Activated CD4-positive, alpha-beta T cell treated with anti-CD3 and anti-CD28 coated beads for 48 hours (primary cell): ENCODE data around the gene RTP3.
"Not testable (repeated sequence)": the region's sequence is repeated elsewhere in the genome, so short reads cannot be mapped to it uniquely, and the experiment has no call there.

Experiments used
- DNase-seq: peaks from one replicate; pipeline ENCODE4 v3.0.0-alpha.2; 2020

The RTP3 gene

DNA sequence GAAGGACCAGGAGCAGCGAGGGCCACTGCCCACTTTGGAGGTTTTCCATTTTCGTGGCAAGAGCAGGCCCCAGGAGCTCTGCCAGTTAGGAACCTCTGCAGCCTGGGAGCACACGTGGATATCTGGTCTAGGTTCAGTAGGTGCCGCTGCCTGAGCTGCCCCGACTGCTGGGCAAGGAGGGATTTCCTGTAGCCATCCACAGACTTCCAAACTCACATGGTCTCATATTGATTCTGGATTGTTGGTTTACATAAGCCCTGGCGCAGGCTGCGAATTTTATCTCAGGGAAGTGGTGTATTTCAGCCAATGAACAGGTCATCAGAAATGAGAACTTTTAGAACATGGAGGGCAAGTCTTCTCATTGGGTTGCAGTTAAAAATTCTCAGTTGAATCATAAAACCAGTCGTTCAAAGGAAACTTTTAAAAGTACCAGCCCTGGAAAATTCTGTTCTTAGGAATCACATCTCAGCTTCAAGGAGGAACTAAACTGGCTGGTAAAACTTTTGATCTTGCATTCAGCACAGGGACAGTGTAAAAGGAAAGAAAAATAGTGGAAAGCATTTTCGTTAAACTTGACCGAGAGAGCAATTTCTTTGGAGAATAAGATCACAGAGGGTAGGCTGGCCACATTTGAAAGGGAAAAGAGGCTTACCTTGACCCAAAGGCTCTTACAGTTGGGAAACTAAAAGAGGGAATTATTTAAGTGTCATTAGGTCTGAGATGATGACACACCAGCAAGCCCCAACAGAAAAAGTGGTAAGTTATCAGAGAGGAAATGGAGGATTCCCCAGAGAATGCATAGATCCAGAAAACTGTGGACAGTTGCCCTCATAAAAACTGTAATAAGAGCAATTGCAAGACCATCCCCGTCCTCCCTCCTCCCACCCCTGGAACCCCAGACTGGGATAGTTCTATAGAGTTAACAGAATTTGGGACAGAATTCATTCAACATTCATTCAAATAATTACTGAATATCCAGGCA lies 6.4 kb upstream of the RTP3 start:
- DNase-seq, result no peak

DNA sequence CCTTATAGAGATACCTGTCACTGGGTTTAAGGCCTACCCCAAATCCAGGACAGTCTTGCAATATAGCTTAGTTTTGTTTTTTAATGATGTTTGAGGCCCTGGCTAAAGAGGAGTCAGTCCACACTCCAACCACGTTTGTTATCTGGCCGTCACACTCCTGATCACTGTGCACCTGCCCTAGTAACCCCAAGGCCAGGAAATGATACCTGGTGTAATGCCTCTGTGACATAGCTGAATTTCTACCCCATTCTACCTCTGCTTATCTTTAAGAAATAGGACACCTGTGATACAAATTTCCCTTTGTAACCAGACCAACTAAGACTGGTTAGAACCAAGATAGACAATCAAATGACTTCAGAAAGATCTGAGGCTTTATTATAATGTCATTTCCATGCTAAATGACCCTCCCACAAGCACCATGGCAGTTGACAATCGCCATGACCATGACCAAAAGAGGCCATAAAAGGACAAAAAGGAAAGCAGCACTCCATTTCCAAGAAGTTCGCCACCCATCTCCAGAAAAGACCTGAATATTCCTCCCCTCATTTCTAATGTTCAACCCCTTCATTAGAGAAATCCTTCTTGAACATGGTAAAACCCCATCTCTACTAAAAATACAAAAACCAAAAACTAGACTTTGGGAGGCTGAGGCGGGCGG lies 4.8 kb upstream of the RTP3 start:
- DNase-seq, result no peak

DNA sequence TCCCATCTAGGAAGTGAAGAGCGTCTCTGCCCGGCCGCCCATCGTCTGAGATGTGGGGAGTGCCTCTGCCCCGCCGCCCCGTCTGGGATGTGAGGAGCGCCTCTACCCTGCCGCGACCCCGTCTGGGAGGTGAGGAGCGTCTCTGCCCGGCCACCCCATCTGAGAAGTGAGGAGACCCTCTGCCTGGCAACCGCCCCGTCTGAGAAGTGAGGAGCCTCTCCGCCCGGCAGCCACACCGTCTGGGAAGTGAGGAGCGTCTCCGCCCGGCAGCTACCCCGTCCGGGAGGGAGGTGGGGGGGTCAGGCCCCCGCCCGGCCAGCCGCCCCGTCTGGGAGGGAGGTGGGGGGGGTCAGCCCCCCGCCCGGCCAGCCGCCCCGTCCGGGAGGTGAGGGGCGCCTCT lies 3.3 kb upstream of the RTP3 start:
- not testable (repeated sequence) for DNase-seq

DNA sequence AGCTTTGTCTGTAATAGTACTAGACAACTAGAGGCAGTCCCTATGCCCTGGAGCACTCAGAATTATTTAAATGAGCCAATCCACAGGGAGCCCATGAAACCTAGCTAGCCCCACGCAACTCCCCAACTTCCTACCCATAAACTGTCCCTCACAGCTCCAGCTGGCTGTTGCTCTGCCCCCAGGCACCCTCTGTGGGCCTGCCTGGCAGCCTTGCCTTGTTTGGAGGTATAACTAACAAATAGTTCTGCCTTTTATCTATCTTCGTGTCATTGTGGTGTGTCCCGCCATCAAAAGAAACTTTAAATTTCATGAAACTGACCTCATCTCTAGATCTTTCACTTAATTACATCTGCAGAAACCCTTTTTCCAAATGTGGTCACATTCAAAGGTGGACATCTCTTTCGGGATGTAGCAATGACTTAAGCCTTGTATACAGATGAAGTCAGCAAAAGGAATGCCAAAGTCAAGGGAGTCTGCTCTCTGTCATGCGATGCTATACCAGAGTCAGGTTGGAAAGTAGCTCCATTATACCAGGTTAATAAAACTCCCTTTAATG lies 1.8 kb upstream of the RTP3 start:
- DNase-seq, result no peak

DNA sequence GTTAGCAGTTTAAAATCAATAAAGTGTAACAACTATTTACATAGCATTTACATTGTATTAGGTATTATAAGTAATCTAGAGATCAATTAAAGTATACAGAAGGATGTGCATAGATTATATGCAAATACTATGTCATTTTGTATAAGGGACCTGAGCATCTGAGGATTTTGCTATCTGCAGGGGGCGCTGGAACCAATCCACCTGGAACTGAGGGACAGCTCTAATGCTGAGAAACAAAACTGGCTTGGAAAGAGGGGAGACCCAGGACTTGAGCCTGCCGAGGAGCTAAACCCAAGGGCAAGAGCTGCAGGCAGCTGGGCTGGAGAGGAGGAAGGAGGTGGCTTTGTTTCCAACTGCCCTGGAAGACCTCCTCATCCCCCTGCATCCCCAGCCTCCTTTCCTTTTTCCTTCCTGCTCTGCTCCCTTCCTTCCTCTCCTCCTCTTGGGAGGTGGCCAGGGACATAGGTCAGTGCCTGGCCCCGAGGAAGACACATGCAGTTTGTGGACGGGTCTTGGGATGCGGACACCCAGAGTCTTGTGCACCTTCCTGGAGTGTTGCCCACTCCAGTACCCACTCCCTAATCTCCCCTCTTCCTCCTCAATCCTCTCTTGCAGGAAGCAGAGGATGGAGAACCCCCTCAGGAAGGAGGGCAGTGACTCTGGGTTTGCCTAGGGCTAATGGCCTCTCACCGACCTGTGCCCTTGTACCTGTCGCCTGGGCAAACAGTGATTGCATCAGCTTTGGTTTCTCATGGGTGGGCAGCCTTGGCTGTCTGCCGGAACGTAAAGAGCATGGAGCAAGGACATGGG lies 825 bp upstream of the RTP3 start:
- DNase-seq, result peak; percentile 54

DNA sequence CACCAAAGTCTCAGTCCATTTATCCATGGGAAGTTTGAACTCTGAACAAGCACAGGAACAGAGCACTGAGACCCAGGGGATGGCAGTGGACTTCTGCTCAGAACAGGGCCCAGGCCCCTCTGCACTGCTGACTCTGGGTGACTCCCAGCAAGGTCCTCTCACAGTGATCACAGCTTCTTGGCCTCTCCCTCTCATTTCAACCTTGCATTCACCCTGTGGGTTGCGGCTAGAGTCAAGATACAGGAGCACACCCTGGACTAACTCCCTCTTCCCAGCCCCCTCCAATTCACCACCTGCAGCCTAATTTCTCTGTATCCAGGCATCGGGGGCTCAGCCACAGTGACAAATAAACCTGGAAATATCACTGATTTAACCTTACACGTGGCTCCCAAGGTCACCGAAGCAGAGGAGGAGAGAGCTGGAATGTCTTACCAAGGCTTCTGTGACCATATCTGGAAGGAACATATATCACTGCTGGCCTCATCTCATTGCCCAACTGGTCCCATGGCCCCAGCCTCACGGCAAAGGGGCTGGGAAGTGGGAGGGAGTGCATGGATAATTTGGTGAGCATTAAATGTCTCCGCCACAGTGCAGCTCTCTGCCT lies 1.2 kb downstream of the RTP3 start:
- DNase-seq, result no peak

DNA sequence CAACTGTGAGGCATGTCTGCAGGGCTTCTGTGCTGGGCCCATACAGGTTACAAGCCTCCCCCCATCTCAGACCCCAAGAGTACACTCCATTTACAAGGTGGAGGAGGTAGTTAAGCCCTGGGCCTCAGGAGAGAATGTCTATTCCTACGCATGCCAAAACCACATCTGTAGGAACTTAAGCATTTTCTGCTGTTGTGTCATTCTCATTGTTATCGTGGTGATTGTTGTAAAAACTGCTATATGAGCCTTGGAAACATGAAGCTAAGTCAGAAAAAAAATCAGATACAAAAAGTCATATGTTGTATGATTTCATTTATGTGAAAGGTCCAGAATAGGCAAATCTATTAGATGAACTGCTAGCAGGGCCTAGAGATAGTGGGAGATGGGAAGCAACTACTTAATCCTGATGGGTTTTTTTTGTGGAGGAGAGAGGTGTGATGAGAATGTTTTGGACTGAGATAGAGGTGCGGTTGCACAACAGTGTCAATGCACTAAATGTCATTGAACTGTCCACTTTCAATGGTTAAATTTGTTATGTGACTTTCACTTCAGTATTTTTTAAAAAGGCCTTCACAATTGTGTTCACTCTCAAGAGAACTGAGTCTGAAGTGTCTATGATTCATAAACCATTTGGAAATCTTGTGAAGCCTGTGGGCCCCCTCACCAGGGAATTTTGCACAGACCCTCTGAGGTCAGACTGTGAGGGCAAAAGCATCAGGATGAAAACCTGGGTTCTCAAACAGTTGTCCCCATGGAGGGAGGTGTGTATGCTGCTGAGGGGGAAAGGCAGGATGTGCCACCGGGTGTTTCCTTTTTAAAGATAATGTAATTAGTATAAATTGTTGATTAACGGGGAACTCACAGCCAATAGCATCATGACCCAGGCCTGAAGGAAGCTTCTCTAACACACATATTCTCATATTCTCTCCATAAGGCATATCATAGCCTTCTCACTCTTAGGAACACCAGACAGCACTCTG lies 3.2 kb downstream of the RTP3 start:
- no peak for DNase-seq

DNA sequence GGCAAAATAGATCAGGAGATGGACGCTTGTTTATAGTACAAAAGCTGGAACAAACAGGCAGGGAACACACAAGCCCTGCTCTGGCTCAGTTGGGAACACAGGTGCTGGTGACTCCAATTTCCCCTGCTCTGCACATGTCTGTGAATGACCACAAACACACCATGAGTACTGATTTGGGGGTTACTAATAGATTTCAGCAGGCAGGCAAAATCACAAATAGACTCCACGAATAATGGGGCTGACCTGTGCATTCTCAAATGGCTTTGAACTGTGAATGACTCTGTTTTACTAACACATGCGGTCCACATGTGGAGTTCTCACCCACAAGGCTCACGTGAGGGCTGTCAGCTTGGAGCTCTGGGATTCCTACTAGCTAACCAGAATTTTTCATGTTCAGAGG lies 3.9 kb downstream of the RTP3 start:
- no peak for DNase-seq

DNA sequence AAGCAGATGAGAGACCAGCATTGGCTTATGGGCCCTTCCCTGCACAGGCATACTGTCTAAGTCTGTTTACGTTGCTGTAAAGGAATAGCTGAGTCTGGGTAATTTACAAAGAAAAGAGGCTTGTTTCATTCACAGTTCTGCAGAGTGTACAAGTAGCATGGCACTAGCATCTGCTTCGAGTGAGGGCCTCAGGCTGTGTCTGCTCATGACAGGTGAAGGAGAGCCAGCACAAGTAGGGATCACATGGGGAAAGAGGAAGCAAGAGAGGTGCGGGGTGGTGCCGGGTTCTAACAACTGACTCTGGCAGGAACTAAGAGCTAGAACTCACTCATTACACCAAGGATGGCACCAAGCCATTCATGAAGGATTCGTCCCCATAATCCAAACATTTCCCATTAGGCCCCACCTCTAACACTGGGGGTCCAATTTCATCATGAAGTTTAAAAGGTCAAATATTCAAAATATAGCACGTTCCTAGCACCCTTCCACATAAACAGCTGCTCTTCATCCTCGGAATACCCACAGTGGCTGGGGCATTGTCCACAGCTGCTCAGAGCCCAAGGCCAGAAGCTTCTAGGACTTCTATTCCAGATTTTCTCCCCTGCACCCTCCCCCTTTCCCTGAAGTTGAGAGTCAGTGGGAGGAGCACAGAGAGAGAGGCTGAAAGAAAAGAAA lies 5.6 kb downstream of the RTP3 start:
- no peak for DNase-seq

DNA sequence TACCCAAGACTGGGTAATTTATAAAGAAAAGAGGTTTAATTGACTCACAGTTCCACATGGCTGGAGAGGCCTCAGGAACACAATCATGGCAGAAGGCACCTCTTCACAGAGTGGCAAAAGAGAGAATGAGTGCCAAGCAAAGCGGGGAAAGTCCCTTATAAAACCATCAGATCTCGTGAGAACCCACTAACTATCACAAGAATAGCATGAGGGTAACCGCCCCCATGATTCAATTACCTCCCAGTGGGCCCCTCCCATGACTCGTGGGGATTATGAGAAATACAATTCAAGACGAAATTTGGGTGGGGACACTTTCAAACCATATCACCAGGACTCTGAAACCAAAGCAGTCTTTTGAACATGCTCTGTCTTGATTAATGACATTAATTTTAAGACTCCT lies 7.0 kb downstream of the RTP3 start:
- DNase-seq, result peak; percentile 49

DNA sequence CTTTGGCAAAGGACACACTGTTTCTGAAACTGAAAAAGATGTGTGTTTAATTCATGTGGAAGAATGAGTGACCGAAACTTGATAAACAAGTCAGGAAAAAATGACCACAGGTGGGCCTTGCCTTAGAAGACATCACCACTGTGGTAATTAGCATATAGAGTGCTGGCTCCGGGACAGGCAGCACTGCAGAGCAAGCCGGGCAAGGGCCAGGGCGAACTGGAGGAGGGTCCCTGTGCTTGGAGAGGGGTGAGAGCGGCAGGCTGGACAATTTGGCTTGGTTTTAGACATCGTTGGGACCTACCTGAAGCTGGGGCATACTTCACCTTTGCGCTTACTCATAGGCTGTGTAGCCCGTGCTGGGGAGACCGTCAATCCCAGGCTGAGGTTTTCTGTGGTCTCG lies 8.2 kb downstream of the RTP3 start:
- no peak for DNase-seq

DNA sequence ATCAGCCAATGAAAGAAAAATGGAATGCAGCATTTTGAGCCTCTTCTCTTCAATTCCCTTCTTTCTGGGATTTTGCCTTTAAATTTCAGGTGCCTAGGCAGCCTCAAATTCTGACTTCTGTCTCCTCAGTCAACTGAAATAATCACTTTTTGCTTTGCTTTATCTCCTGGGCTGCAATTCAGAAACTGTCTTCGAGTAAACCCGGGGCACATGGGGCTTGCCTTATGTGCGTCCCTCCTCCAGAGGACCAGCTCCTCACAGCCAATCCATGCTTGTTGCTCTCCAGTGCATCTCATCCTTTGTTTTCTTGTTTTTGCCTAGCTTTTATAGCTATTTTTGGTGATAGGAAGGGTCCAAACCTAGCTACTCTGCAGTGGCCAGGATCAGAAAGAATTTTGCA lies 8.8 kb downstream of the RTP3 start:
- no peak for DNase-seq

DNA sequence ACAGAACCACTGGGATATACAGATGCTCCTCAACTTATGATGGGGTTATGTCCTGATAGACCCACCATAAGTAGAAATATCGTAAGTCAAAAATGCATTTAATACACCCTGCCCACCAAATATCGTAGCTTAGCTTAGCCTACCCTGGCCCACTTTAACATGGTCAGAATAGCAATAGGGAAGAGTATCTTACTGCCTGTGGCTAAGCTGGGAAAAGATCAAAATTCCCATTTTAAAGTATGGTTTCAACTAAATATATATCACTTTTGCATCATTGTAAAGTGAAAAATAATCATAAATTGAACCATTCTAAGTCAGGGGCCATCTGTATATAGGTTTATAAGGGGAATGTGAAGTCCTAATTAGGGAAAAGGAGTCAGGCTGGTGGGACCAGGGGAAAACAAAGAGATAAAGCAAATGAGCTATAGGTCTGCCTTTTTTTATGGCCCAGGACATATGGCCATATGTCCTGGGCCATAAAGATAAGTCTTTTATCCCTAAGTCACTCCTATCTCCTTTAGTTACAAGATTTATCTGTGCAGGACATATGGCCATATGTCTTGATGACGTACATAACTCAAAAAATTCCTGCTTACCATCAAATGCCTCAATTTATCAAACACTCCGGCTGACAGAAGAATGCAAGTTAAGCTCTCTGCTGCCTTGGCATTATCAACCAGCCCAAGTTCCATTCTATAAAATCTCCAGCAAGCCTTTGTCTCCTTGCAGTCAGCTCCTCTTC lies 11.2 kb downstream of the RTP3 start:
- DNase-seq, result no peak

DNA sequence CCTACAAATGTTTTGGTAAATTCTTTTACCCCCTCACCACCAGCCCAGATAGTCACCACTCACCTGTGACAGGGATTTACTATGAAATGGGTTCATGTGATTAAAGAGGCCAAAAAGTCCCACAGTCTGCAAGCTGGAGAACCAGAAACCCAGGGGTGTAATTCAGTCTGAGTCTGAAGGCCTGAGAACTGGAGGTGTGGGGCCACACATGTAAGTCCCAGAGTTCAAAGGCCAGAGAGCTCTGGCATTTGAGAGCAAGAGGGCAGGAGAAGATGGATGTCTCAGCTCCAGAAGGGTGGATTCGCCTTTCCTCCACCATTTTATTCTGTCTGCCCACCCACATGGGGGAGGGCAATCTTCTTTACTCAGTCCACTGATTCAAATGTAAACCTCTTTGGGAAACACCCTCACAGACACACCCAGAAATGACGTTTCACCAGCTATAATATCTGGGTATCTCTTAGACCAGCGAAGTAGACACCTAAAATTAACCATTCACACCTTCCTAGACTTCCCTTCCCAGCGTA lies 11.9 kb downstream of the RTP3 start:
- no peak for DNase-seq

DNA sequence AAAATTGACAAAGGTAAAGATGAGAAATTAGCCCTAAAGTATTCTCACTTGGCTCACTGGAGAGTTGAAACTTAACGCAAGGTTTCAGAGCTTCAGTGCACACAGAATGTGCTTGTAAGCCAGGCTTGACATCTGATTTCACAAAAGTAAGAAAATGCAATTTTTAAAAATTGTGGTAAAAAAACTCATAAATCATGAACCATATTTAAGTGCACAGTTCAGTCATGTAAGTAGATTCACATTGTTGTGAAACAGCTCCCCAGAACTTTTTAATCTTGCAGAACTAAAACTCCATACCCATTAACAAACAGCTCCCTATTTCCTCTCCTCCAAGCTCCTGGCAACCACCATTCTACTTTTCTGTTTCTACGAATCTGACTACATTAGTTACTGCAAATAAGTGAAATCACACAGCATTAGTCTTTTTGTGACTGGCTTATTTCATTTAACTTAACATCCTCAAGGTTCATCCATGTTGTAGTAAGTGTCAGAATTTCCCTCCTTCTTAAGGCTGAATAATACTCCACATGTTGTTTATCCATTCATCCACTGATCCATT lies 14.5 kb downstream of the RTP3 start:
- DNase-seq, result no peak

DNA sequence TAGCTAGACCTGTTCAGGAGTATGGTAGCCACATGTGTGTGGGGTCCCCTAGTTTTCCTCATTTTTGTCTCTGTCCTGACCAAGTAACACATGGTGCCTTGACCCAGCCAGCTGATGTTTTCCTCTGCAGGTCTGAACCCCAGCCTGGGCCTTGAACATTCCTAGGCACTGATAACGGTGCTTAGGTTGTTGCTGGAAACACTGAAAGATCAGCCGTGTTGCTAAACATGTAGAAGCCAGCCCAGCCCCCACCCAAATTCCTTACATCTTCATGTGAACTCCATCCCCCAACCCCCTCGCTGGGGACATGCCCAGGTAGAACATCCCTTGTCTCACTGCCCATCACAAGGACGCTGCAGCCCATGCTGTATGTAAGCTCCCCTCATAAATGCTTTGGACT lies 18.7 kb downstream of the RTP3 start:
- DNase-seq, result no peak

DNA sequence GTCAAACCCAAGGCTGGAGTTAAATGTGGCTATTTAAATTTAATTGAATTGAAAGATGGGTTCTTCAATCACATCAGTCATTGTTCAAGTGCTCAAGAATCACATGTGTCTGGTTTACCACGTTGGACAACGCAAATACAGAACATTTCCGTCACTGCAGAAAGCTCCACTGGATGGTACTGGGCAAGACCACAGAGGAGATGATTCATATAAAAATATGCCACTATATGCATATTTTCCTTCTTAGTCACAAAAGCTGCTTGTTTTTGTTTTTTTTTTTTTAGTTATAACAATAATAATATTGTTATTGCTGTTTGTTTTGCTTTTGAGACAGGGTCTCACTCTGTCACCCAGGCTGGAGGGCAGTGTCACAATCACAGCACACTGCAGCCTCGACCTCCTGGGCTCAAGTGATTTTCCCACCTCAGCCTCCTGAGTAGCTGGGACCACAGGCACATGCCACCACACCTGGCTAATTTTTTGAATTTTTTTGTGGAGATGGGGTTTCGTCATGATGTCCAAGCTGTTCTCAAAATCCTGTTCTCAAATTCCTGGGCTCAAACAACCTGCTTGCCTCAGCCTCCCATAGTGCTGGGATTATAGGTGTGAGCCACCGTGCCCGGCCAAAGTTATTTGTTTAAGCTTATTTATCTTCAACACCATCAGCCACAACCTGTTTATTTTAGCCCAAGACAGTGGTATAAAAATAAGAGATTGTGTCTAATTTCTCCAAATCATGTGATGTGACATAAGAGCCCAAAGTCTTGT lies 19.4 kb downstream of the RTP3 start:
- no peak for DNase-seq

DNA sequence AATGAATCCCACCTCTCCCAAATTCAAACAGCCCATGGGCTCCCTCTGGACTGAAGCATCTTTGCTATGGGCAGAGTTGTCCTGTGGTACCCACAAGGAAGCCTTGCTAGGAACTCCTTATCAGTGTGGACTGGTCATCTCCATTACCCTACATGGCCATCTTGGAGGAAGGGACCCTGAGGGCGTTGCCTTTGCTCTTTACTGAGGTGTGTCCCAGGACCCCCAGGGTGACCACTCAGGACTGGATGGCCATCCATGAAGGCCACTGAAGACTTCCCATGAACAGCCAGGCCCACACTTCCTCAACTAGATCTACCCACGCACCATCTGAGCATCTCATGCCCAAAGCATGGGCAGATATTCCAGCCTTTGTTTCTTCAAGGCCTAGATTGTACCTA lies 20.0 kb downstream of the RTP3 start:
- DNase-seq, result no peak

DNA sequence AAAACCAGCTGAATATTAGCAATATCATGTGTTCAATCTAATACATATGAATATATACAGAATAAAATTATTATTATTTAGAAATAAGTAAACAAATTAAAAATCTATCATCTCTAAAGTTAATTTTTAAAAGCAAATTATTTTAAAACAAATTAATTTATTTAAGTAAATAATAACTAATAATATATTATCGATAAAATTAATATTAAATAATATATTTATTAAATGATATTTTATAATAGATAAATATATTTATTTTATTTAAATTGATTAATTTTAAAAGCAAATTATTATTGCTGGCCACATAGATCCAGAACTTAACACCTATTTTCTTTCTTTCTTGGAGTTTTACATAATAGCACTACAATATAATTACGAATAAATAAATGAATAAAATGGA lies 22.2 kb downstream of the RTP3 start:
- no peak for DNase-seq
